Tracheal epithelial cell (primary cell): Measurements from ENCODE around the gene TEX54. TPM values are rescaled to one million over a fixed set of nuclear protein-coding genes. Genes with fewer than 3 reads are reported as not detected.

Source experiments
- total RNA-seq: library from RNA; depleted of rRNA; stranded (reverse); fragments of >200 nt; gene quantifications from 2 replicates; pipeline ENCODE4 v1.2.1, GENCODE V29; 2014

The TEX54 gene
- not detected in 2 replicates for total RNA-seq

DNA sequence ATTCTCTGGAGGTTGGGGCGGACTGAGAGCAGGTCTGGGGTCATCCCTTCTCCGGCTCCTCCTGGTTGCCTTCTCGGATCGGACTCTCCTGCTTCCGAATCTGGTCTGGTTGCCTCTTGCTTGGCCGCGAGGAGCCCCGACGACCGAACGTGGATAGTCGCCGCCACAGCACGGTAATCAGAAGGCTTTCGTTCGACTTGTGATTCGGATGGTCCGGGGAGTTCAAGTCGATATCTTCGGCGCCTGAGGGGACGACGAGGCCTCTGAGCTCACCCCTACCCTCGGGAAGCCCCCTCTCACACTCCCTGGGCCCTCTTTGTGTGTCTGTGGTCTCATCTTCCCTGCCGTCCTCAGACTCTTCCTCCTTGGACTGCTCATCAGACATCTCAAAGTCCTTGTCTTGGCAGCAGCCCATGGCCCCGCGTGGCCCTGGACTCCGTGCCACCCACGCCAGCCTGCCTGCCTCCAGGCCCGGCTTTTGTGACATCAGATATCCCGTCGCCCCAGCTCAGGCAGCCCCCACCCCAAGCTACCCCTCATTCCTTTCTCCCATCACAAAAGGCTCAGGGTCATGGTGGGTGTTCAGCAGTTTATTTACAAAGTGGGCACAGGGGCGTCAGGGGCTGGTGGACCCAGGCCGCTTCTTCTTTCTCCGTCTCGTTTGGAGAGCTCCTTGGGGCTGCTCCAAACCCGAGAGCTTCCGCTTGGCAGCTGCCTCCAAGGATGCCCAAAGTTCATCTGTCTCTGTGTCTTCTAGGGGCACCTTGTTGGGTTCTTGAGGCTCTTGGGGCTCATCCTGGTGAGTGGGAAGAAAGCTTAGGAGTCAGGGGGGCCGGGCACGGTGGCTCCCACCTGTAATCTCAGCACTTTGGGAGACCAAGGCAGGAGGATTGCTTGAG is at the start of gene TEX54:
Gene TEX54, minus strand, starts transcription at position 506 of the 899 bp plus-strand sequence.

GRCh38 chr11:62880803-62881578 is 48.4 kb upstream of the TEX54 start, which contains the start of gene SLC3A2:
Gene SLC3A2 (plus strand): TSS chr11:62880896. CDS start chr11:62881024, 128 bp downstream.

DNA sequence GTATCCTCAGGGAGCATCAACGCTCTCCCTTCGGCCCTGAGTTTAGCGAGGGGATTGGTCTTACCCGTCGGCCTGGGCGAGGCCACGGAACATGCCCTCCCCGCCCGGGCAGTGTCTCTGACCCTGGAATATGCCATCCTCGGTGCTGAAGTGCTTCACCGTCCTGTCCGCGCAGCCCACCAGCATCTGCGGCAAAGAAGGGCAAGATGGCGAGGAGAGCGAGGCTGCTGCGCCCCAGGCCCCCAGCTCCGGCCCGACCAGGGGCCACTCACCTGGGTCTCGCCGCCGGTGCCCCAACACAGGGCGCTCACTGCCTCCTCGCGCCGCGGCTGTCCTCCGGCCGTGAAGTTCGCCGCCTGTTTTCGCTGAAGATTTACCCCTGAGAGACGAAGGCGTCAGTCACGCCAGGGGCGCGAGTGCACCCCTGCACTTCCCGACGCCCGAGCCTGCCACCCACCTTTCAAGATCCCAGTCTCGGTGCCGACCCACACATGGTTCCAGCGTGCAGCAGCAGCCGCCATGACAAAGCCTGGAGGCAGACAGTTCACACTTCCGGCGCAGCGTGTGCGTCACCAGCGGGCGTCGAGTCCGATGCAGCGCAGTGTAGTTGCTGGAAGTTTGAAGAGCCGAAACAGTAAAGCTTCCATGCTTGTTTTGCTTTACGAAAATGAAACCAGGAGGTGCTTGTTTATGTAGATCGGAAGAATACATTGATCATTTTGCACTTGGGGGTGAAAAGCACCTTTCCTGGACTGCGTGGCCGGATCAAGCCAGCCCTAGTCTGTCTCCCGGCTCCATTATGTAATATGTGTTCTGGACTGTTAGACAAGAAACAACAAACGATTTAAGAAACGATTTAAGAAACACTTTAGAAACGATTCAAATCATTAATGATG is 6.7 kb upstream of the TEX54 start, which contains the start of gene WDR74:
Gene WDR74, minus strand, starts transcription at position 541 of the 896 bp plus-strand sequence. Its CDS starts 20 bp downstream, at position 521.

GRCh38 chr11:62831520-62832335 is 913 bp downstream of the TEX54 start, which contains the start of gene STX5:
Gene STX5 (minus strand): TSS chr11:62832051. CDS start chr11:62831243, 808 bp downstream.

DNA sequence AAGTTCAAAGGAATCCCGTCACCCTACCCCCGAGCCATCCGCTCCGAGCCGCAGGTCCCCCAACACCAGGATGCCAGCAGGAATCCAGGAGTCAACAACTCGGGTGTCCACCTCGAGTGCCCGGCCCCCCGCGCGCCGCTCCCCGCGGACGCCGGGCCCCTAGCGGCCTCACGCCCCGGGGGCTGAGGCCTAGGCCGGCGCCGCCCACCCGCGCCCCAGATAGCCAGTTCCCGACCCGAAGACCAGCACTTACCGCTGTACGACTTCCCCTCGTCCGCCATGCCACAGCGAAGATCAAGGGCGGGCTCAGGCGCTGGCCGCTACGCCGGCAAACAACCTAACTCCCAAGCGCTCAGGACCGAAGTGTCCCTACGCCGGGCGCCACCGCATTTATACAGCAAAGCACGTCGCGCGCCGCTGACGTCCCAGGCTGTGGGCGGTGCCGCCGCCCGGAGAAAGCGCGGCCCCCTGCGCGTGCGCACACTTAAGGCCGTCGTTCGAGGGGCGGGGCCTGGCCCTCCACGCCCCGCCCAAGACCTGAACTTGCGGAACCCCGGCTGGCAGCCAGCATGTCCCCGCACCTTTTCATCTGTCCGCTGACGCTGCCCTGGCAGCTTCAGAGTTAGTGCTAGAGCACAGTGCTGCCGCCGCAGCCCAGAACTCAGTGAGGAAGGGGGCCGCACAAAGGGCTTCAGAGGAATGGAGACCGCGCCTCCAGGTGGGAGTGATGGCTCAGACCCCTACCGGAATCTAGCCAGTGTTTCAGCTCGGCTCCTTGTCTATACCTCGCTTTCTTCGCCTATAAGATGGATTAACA is 27.4 kb downstream of the TEX54 start, which contains the start of gene NXF1:
Gene NXF1, minus strand, starts transcription at position 365 of the 817 bp plus-strand sequence. Its CDS starts 84 bp downstream, at position 281.

DNA sequence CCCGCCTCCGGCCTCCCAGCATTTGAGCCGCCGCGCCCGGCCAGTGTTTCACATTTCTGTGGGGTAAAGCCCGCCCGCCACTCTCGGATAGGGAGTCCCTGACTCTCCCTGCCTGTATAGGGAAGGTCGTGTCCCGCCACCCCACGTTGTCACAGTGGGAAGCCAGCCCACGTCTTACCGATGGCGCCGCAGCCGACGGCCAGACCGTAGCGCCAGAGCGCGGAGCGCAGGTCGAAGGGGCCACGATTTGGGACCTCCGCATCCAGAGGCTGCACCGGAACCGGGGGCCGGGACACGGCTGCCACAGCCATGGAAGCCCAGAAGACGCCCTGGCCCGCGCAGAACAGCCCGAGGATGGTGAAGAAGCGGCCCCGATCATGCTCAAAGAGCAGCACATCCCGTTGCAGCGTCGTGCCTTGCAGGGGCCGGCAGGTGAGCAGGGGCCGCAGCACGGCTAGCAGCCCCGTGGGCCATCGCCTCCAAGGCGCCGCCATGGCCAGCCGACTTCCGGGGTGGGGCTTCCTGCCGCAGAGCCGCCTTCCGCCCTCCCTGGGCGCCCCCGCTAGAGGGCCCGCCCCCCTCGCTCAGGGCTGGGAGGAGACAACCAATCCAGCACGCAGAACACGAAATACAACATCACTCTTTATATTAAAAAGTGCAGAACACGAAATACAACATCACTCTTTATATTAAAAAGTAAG is 41.0 kb downstream of the TEX54 start, which contains the start of gene TMEM223:
Gene TMEM223, minus strand, starts transcription at position 506 of the 701 bp plus-strand sequence. Its CDS starts 12 bp downstream, at position 494.

GRCh38 chr11:62787005-62787759 is 45.5 kb downstream of the TEX54 start, which contains the start of gene TMEM179B:
Gene TMEM179B (plus strand): TSS chr11:62787402. CDS start chr11:62787432, 30 bp downstream.

Other genes with a start within 250 kb of the TEX54 start
- 7.0 and 9.0 TPM in 2 replicates for gene TUT1, start 241.3 kb downstream of the TEX54 start, total RNA-seq
- gene MTA2, start 231.0 kb downstream of the TEX54 start, total RNA-seq = 141 and 164 TPM in 2 replicates
- 12.1 and 17.8 TPM in 2 replicates for gene EML3, start 220.1 kb downstream of the TEX54 start, total RNA-seq
- 1.4 and 3.0 TPM in 2 replicates for gene ROM1, start 219.6 kb downstream of the TEX54 start, total RNA-seq
- 45.1 and 50.5 TPM in 2 replicates for gene B3GAT3, start 210.9 kb downstream of the TEX54 start, total RNA-seq
- gene GANAB, start 186.2 kb downstream of the TEX54 start, total RNA-seq = 132 and 144 TPM in 2 replicates
- gene INTS5, start 179.5 kb downstream of the TEX54 start, total RNA-seq = 25.8 and 30.5 TPM in 2 replicates
- gene C11orf98, start 167.6 kb downstream of the TEX54 start, total RNA-seq = 23.9 and 32.8 TPM in 2 replicates
- gene CSKMT, start 167.5 kb downstream of the TEX54 start, total RNA-seq = 4.3 and 26.0 TPM in 2 replicates
- 11.6 and 20.2 TPM in 2 replicates for gene UQCC3, start 161.2 kb downstream of the TEX54 start, total RNA-seq
- gene LBHD1, start 160.6 kb downstream of the TEX54 start, total RNA-seq = 0.85 and 0.96 TPM in 2 replicates
- 172 and 236 TPM in 2 replicates for gene UBXN1, start 153.8 kb downstream of the TEX54 start, total RNA-seq
- under 0.01 and 0.21 TPM in 2 replicates for gene LRRN4CL, start 143.3 kb downstream of the TEX54 start, total RNA-seq
- 27.0 and 61.6 TPM in 2 replicates for gene BSCL2, start 125.4 kb downstream of the TEX54 start, total RNA-seq
- not detected in 2 replicates for gene GNG3, start 125.2 kb downstream of the TEX54 start, total RNA-seq
- 6.0 and 7.2 TPM in 2 replicates for gene HNRNPUL2, start 105.4 kb downstream of the TEX54 start, total RNA-seq
- 19.5 and 36.2 TPM in 2 replicates for gene TTC9C, start 104.4 kb downstream of the TEX54 start, total RNA-seq
- 9.9 and 11.5 TPM in 2 replicates for gene ZBTB3, start 78.7 kb downstream of the TEX54 start, total RNA-seq
- 71.8 and 86.8 TPM in 2 replicates for gene POLR2G, start 71.3 kb downstream of the TEX54 start, total RNA-seq
- 13.3 and 21.1 TPM in 2 replicates for gene TAF6L, start 61.4 kb downstream of the TEX54 start, total RNA-seq
- gene TMEM179B, start 45.4 kb downstream of the TEX54 start, total RNA-seq = 39.3 and 46.3 TPM in 2 replicates
- gene TMEM223, start 40.8 kb downstream of the TEX54 start, total RNA-seq = 25.8 and 29.6 TPM in 2 replicates
- 8.5 and 11.8 TPM in 2 replicates for gene NXF1, start 27.4 kb downstream of the TEX54 start, total RNA-seq
- 24.9 and 27.2 TPM in 2 replicates for gene STX5, start 790 bp downstream of the TEX54 start, total RNA-seq
- gene WDR74, start 6.7 kb upstream of the TEX54 start, total RNA-seq = 85.3 and 91.8 TPM in 2 replicates
- gene SLC3A2, start 48.1 kb upstream of the TEX54 start, total RNA-seq = 423 and 762 TPM in 2 replicates
- not detected in 2 replicates for gene CHRM1, start 88.5 kb upstream of the TEX54 start, total RNA-seq
- not detected in 2 replicates for gene SLC22A6, start 152.1 kb upstream of the TEX54 start, total RNA-seq
- not detected in 2 replicates for gene SLC22A8, start 183.0 kb upstream of the TEX54 start, total RNA-seq